Measurements from ENCODE around the gene SLC36A4. TPM values are rescaled to one million over a fixed set of nuclear protein-coding genes. Genes with fewer than 3 reads are reported as not detected.

SLC36A4 gene
- total and polyA plus RNA-seq, 9 of the 15 experiments (the other 6 are each of a cell fraction or from before 2014, with no cell fraction given), result 1.4 to 8.0 (median 5.4) TPM

Small RNAs within 50 kb of the gene (small RNA-seq; reads per million reads assigned to genes)
- not detected for gene AP003072.1

Other genes with a start within 250 kb of the SLC36A4 start
- gene MTNR1B, start 228.3 kb downstream of the SLC36A4 start, total RNA-seq (2014; rRNA removed), result not detected in 2 replicates
- not detected in 2 replicates for gene MTNR1B, start 228.3 kb downstream of the SLC36A4 start, total RNA-seq (2014; rRNA removed; fragmentation: Illumina TruSeq; extraction: Trizol)
- not detected in 2 replicates for gene MTNR1B, start 228.3 kb downstream of the SLC36A4 start, total RNA-seq (2015; rRNA removed; fragmentation: Illumina TruSeq; extraction: Trizol)
- gene MTNR1B, start 228.3 kb downstream of the SLC36A4 start, total RNA-seq (2021), result not detected in 2 replicates
- not detected in 2 replicates for gene MTNR1B, start 228.3 kb downstream of the SLC36A4 start, polyA plus RNA-seq (2011; rRNA removed)
- gene MTNR1B, start 228.3 kb downstream of the SLC36A4 start, polyA plus RNA-seq (2014; fragmentation: Illumina TruSeq; extraction: Trizol), result not detected in 2 replicates
- not detected for gene MTNR1B, start 228.3 kb downstream of the SLC36A4 start, polyA plus RNA-seq (2014; fragmentation: Nextera tagmentation; extraction: Ambion mirVana)
- gene MTNR1B, start 228.3 kb downstream of the SLC36A4 start, polyA plus RNA-seq (2014; rRNA removed), result not detected in 2 replicates
- 5.1 and 6.5 TPM in 2 replicates for gene DEUP1, start 132.8 kb upstream of the SLC36A4 start, total RNA-seq (2014; rRNA removed)
- 10.8 and 11.8 TPM in 2 replicates for gene DEUP1, start 132.8 kb upstream of the SLC36A4 start, total RNA-seq (2014; rRNA removed; fragmentation: Illumina TruSeq; extraction: Trizol)
- 6.3 and 9.4 TPM in 2 replicates for gene DEUP1, start 132.8 kb upstream of the SLC36A4 start, total RNA-seq (2015; rRNA removed; fragmentation: Illumina TruSeq; extraction: Trizol)
- 6.4 and 8.6 TPM in 2 replicates for gene DEUP1, start 132.8 kb upstream of the SLC36A4 start, total RNA-seq (2021)
- 0.05 and 1.4 TPM in 2 replicates for gene DEUP1, start 132.8 kb upstream of the SLC36A4 start, polyA plus RNA-seq (2011; rRNA removed)
- 7.8 and 10.9 TPM in 2 replicates for gene DEUP1, start 132.8 kb upstream of the SLC36A4 start, polyA plus RNA-seq (2014; fragmentation: Illumina TruSeq; extraction: Trizol)
- 1 to 10 TPM; 7.8 to 9.8 TPM for gene DEUP1, start 132.8 kb upstream of the SLC36A4 start, polyA plus RNA-seq (2014; fragmentation: Nextera tagmentation; extraction: Ambion mirVana)
- gene DEUP1, start 132.8 kb upstream of the SLC36A4 start, polyA plus RNA-seq (2014; rRNA removed), result 7.9 and 9.3 TPM in 2 replicates